HG02763 (cell line): ENCODE data around the gene MACROH2A1.

Experiments
- ATAC-seq: cut with Tn5 transposase; IDR thresholded peaks from one replicate; pipeline ENCODE4 v1.9.1; 2021; ENCODE audit warnings: mild to moderate bottlenecking, moderate library complexity; ENCODE audit not compliant: unreplicated experiment

The MACROH2A1 gene

DNA sequence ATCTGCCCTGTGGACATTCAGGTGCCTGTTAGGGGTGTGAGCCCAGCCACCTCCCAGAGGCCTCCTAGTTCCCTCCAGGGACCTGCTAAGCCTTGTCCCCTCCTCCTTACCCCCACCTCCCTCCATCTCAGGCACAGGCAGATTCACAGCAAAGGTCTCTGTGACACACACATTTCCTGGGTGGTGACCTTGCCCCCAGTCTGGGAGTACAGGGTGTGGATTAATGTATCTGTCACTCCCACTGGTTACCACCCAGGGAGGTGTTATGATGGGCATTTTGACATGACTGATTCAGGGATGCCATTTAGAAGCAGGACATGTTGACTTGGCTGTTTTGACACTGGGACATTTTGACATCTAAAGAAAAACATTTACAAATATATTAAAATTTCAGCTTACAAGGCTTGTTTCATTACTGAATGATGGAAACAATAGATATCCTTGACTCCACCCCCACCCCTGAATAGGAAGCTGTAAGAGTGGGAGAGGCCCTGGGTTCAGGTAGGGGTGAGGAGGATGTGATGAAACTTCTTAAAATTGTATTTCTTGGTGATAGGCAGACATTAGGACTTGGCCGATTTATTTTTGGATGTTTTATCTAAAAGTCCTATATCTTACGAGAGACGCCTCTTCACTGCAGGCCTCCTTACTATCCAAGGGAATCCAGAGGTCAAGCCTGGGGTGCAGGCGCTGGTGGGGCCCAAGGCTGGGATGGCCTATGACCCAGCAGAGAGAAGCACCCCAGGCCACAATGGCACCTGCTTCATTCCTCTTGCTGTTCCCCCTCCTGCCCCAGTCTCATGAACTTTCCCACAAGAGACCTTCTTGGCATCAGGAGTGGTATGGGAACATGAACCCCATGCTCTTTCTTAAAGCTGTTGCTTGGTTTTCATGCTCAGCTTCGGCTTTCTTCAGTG, 101.9 kb downstream of the MACROH2A1 start:
- no peak for ATAC-seq

DNA sequence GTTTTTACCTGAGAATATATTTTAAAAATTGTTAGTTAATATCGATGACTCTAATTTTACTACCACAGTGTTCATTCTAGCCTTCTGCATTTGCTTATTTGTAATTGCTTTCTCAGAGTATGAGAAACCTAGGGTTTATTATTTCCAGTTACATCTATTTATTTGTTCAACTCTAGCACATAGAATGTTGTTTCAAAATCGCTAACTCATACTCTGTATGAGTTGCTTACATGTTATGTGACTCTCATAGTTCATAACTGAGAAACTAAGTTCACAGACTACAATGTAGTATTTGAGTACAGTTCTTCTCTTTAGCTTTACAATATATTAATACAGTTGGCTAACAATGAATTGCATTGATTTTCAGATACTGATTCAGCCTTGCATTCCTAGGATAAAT, 103.2 kb downstream of the MACROH2A1 start:
- no peak for ATAC-seq

DNA sequence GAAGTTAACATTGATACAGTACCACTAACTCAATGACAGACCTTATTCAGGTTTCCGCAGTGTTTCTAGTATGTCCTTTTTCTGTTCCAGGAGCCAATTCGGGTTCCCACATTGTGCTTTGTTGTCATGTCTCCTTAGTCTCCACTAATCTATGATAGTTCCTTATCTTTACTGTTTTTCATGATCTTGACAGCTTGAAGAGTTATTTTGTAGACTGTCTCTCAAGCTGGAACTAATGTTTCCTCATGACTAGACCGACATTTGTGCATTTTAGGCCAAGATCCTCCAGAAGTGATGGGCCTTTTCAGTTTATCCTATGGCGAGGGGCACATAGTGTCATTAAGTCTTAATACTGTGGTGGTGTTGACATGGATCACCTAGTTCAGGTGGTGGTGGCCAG, 104.2 kb downstream of the MACROH2A1 start:
- no peak for ATAC-seq

DNA sequence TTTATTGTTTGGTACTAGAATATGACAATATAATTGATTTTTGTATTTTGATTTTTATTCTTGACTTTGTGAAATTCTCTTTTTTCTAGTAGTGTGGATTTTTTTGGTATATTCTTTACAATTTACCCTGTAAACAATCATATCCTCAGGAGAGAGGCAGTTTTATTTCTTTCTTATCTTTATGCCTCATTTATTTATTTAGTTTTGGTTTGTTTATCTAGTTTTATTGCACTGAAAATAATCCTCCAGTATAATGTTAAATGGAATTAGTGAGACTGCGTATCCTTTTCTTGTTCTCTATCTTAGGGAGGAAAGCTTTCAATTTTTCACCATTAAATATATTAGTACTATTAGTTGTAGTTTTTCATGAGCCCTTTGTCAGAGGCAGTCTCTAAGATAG, 109.4 kb downstream of the MACROH2A1 start:
- no peak for ATAC-seq

DNA sequence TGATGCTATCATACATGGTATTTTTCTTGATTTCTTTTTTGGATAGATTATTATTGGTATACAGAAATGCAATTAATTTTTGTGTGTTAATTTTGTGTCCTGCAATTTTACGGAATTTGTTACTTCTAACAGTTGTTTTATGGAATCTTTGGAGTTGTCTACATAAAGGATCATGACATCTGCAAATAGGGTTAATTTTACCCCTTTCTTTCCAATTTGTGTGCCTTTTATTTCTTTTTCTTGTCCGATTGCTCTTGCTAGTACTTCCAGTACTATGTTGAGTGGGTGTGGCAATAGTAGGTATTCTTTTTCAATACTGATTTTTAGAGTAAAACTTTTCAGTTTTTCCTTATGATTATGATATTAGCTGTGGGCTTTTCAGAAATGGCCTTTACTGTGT, 111.5 kb downstream of the MACROH2A1 start:
- ATAC-seq = no peak
